ENCODE measurements around the gene FREM1. TPM values are rescaled to one million over a fixed set of nuclear protein-coding genes. Genes with fewer than 3 reads are reported as not detected.

FREM1 gene
- total RNA-seq, 1 donor from 2014 or later, result 0.85 TPM

GRCh38 chr9:14783358-14783757, 126.9 kb downstream of the FREM1 start:
- intact Hi-C loops (cut with DNase I), result no loop called here
- H3K9me3 ChIP-seq, result no peaks in the 10 kb centered on the region
- TF ChIP-seq CTCF (IDR thresholded peaks at IDR 0.05), result no peak
- DNase-seq (ENCODE audit: low spot score in 2 of 2), result no peak
- H3K4me3 ChIP-seq, result no peak overlapping the region
- no peaks in the 10 kb centered on the region for H3K4me1 ChIP-seq
- no peaks in the 10 kb centered on the region for H3K27me3 ChIP-seq
- peaks cover 0 to 2% of the 10 kb centered on the region in 2 donors for H3K36me3 ChIP-seq
- no peak overlapping the region for H3K27ac ChIP-seq

- H3K27me3 ChIP-seq, result no peaks in the 10 kb centered on the region
- intact Hi-C loops (cut with DNase I), result no loop called here
- no peak for TF ChIP-seq CTCF (IDR thresholded peaks at IDR 0.05)
These were observed 127.8 kb downstream of the FREM1 start for GRCh38 chr9:14782286-14783051.

GRCh38 chr9:14780693-14781092, 129.5 kb downstream of the FREM1 start:
- TF ChIP-seq CTCF (IDR thresholded peaks at IDR 0.05), result no peak

More at GRCh38 chr9:14782286-14783051, 127.8 kb downstream of the FREM1 start:
- peaks cover 0 to 2% of the 10 kb centered on the region in 2 donors for H3K36me3 ChIP-seq
- H3K27ac ChIP-seq, result no peak overlapping the region
- no peak overlapping the region for H3K4me3 ChIP-seq
- H3K9me3 ChIP-seq, result no peaks in the 10 kb centered on the region
- no peaks in the 10 kb centered on the region for H3K4me1 ChIP-seq
- no peak for DNase-seq (ENCODE audit: low spot score in 2 of 2)

GRCh38 chr9:14780251-14780650, 130.0 kb downstream of the FREM1 start:
- no peaks in the 10 kb centered on the region for H3K27me3 ChIP-seq
- no peak overlapping the region for H3K27ac ChIP-seq
- no peaks in the 10 kb centered on the region for H3K4me1 ChIP-seq
- H3K9me3 ChIP-seq, result no peaks in the 10 kb centered on the region
- peaks cover 0 to 2% of the 10 kb centered on the region in 2 donors for H3K36me3 ChIP-seq
- DNase-seq (ENCODE audit: low spot score in 2 of 2), result no peak
- intact Hi-C loops (cut with DNase I), result no loop called here
- no peak for TF ChIP-seq CTCF (IDR thresholded peaks at IDR 0.05)
- H3K4me3 ChIP-seq, result no peak overlapping the region

More at GRCh38 chr9:14780693-14781092, 129.5 kb downstream of the FREM1 start:
- no peaks in the 10 kb centered on the region for H3K27me3 ChIP-seq
- no peak overlapping the region for H3K4me3 ChIP-seq
- H3K36me3 ChIP-seq, result peaks cover 0 to 2% of the 10 kb centered on the region in 2 donors
- H3K9me3 ChIP-seq, result no peaks in the 10 kb centered on the region
- intact Hi-C loops (cut with DNase I), result no loop called here
- DNase-seq (ENCODE audit: low spot score in 2 of 2), result no peak
- no peak overlapping the region for H3K27ac ChIP-seq
- H3K4me1 ChIP-seq, result no peaks in the 10 kb centered on the region

GRCh38 chr9:14779566-14780022, 130.6 kb downstream of the FREM1 start:
- Histone ChIP-seq H3K27ac (no peak overlapping the region), H3K4me1 (no peaks in the 10 kb centered on the region), H3K4me3 (no peak overlapping the region), H3K9me3 (no peaks in the 10 kb centered on the region), H3K27me3 (no peaks in the 10 kb centered on the region), H3K36me3 (peaks cover 0 to 2% of the 10 kb centered on the region in 2 donors)
- no peak for DNase-seq (ENCODE audit: low spot score in 2 of 2)
- intact Hi-C loops (cut with DNase I), result no loop called here
- no peak for TF ChIP-seq CTCF (IDR thresholded peaks at IDR 0.05)

Data from ascending aorta (tissue), 2 donors.